GM21737 (cell line): ENCODE data around the gene MAN2A1.
A peak's percentile ranks its signal among the peaks of the same experiment; 100 is the strongest.
"Not testable (repeated sequence)": the region's sequence is repeated elsewhere in the genome, so short reads cannot be mapped to it uniquely, and the experiment has no call there.

Source experiments
- ATAC-seq: cut with Tn5 transposase; IDR thresholded peaks from one replicate; pipeline ENCODE4 v1.9.1; 2021; ENCODE audit warnings: mild to moderate bottlenecking, moderate library complexity; ENCODE audit not compliant: unreplicated experiment

MAN2A1 gene

DNA sequence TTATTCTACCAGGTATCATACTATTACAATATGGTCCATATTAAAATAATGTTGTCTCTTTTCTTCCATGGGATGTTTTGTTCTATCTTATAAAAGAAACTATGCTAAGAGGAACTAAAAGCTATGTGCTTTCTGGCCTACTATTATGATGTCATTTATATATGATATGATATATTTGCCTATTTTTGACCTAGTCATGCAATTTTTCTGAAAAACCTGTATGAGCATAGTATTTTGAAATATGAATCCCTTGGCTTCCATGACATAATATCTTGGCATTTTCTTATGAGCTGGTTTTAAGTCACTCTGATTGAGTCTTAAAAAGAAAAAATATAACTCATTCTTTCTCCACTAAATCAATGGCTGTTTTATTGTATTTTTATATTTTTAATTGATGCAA, 60.7 kb downstream of the MAN2A1 start:
- no peak for ATAC-seq

DNA sequence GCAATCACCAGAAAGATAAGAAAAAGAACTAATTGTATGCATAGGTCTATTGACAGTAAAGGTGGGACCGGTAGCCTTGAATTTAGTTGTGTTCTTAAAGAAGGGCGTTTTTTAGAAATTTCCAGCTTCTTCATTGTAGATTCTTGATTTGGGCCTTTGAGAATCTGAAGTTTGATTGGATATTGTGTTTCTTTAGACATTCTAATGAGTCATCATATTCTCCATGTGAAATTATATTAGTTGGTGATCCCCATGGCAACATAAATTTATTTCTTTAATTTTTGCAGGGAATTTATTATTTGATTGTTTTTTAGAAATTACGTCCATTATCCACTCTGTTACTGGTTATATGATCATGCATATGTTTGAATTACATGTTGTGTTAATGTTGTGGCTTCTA, 63.6 kb downstream of the MAN2A1 start:
- no peak for ATAC-seq

- no peak for ATAC-seq
These were observed 64.6 kb downstream of the MAN2A1 start for GRCh38 chr5:109754319-109754718.

- no peak for ATAC-seq
These were observed 66.0 kb downstream of the MAN2A1 start for GRCh38 chr5:109755761-109756160.

DNA sequence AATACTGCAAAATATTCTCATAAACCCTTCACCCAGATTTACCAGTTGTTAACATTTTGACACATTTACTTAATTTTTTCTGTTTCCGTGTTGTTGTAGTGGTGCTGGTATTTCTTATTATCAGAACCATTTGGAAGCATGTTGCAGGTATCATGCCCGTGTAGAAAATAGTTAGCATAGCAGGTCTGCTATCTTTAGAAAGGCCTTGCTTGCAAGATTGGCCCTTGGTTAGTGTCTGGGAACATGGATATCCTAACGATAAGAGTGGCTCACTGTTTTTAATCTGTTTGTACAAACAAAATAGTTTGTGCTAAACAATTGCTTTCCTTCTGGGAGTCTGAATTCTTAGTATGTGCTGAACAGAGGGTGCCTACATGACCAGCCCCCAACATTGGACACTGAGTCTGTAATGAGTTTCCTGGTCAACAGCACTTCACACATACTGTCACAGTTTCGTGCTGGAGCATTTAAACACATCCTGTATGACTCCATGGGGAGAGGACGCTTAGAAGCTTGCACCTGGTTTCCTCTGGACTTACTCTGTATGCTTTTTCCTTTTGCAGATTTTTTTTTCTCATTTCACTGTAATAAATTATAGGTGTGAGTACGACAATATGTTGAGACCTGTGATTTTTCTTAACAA, 66.9 kb downstream of the MAN2A1 start:
- ATAC-seq, result no peak

DNA sequence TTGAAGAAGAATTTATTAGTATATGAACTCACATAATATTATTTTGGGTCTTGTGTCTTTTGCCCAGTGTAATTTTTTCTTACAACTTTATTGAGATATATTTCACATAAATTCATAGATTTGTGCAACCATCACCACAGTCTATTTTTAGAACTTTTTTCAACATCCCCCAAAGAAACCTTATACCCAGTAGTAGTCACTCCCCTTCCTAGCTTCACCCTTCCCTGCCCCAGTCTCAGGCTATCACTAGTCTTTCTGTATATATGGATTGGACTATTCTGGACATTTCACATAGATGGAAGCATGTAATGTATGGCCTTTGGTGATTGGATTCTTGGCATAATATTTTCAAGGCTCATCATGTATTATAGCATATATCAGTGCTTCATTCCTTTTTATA, 67.8 kb downstream of the MAN2A1 start:
- no peak for ATAC-seq

- no peak for ATAC-seq
These were observed 69.6 kb downstream of the MAN2A1 start for GRCh38 chr5:109759306-109759705.

DNA sequence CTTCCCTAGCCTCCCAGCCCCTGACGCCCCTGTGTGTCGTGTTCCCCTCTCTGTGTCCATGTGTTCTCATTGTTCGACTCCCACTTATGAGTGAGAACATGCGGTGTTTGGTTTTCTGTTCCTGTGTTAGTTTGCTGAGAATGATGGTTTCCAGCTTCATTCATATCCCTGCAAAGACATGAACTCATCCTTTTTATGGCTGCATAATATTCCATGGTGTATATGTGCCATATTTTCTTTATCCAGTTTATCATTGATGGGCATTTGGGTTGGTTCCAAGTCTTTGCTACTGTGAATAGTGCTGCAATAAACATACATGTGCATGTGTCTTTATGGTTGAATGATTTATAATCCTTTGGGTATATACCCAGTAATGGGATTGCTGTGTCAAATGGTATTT, 70.4 kb downstream of the MAN2A1 start:
- not testable (repeated sequence) for ATAC-seq

GRCh38 chr5:109762821-109763220, 73.1 kb downstream of the MAN2A1 start:
- ATAC-seq, result no peak

- no peak for ATAC-seq
These were observed 77.7 kb downstream of the MAN2A1 start for GRCh38 chr5:109767184-109767995.

GRCh38 chr5:109767997-109768396, 78.3 kb downstream of the MAN2A1 start:
- no peak for ATAC-seq

DNA sequence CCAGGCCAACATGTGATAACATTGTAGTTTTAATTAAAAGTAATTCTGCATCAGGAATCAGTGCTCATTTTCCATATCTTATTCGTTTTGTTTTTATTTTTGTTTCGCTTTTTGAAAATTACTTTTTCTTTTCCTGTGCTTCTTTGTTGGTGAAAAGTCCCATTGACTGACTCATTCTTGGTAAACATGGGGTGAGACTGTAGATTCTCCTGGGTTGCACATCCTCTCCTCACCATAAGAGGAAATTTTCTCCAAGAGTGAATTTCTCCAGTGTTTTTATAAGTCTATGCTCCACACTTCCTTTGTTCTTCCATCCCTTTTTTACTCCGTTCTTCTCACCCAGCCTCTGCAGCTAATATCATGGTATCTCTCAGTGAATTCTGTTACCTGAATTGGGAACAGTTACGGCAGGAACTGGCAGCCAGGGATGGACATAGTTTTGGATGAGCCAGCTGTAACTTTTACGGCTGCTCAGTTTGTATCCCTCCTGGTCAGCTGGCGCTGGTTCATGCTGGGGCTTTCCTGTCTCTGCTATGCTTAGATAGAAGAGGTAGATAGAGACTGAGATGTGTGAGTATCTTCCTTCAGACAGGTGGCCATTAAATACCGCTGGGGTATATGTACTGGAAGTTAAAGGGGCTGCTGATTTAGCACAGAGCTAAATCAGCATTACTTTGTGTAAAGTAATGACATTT, 80.0 kb downstream of the MAN2A1 start:
- no peak for ATAC-seq

GRCh38 chr5:109775130-109775529, 85.4 kb downstream of the MAN2A1 start:
- ATAC-seq, result no peak

GRCh38 chr5:109779036-109779735, 89.5 kb downstream of the MAN2A1 start:
- no peak for ATAC-seq

DNA sequence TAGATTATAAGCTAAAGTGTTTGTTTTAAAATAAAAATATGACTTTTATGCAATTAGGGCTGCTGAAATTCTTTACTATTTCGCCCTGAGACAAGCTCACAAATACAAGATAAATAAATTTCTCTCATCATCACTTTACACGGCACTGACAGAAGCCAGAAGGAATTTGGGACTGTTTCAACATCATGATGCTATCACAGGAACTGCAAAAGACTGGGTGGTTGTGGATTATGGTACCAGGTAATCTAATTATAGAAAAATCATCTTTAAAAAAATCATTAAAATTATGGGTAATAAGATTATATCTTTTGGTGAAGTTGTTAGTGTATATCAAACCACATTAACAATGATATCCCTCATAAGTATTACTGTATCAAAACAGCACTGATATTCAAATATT, 95.0 kb downstream of the MAN2A1 start:
- no peak for ATAC-seq

DNA sequence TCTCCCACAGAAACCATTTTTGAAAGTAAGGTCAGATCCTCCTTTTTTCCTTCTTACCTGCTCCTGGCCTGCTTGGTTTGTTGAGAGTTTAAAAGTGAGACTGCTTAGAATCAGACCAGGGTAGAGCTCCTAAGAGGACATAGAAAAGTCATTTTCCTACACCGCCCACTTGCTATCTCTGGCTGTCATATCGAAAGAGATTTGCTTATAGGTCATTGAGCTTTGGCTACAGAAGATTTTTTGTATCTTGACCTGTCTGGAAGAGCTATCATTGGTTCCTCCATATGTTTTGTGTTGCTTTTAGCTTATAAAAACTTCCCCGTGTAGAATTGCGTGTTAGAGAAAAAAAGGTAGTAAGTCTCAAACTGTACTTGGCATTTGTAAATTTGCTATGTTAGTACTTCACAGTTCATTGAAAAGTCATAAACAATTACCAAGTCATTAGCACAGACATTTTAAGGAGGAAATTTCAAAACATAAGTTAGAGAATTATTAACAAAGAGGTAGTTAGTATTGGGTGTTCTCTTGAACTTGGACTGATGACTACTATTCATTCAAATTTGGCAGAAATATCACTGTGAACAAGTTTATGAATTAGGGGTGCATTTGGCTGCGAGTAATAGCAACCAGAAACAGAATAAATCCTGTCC, 96.6 kb downstream of the MAN2A1 start:
- no peak for ATAC-seq

- ATAC-seq, result peak; percentile 89
These were observed 98.9 kb downstream of the MAN2A1 start for GRCh38 chr5:109788596-109788995.

GRCh38 chr5:109792613-109793012, 102.9 kb downstream of the MAN2A1 start:
- ATAC-seq, result no peak

GRCh38 chr5:109803854-109804253, 114.1 kb downstream of the MAN2A1 start:
- no peak for ATAC-seq

- ATAC-seq, result no peak
These were observed 115.7 kb downstream of the MAN2A1 start for GRCh38 chr5:109805472-109805871.

DNA sequence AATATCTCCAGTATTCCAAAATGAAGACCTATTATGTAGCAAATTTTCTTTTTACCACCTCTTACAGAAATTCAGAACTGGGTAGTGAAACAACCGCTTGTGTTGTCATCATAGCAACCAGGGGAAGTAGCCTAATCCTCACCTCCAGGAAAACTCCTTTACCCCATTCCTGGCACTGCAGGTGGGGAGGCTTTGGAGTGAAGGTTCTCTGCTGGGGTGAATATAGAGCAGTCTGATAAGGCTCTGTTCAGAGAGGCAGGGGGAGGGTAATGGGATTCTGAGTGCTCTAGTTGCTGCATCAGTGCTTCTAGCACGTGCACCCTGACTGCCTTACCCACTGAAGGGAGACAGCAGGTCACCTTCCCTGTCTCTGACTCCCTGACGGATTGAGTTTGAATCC, 116.2 kb downstream of the MAN2A1 start:
- ATAC-seq, result no peak
